Nucleus accumbens (tissue), 56 donors: ENCODE data around the gene ZFP69.
A peak's percentile ranks its signal among the peaks of the same experiment; 100 is the strongest.
"Not testable (repeated sequence)": the region's sequence is repeated elsewhere in the genome, so short reads cannot be mapped to it uniquely, and the experiment has no call there.

Experiments used
- DNase-seq, 56 donors: peaks; one replicate each; lab custom pipeline; 2025; lab: John Stamatoyannopoulos, UW

The ZFP69 gene

GRCh38 chr1:40476924-40477677 is at the start of gene ZFP69:
TSS of gene ZFP69 (plus strand) at chr1:40477290. CDS start at chr1:40479362, 2,072 bp downstream.
- peak in 43 of 56 donors; percentile 8 to 75 (median 41) for DNase-seq

GRCh38 chr1:40431385-40431784 is 45.7 kb upstream of the ZFP69 start:
- DNase-seq = no peak

GRCh38 chr1:40432644-40433390 is 44.3 kb upstream of the ZFP69 start:
- no peak for DNase-seq

- no peak for DNase-seq
These were observed 41.6 kb upstream of the ZFP69 start for GRCh38 chr1:40435471-40435870.

- DNase-seq = no peak
These were observed 41.2 kb upstream of the ZFP69 start for GRCh38 chr1:40435876-40436275.

GRCh38 chr1:40438391-40439015 is 38.6 kb upstream of the ZFP69 start:
- peak in 8 of 56 donors; percentile 1 to 37 (median 6) for DNase-seq

GRCh38 chr1:40439247-40439646 is 37.8 kb upstream of the ZFP69 start:
- no peak for DNase-seq

- DNase-seq = peak; percentile 21 to 92 (median 83)
These were observed 27.2 kb upstream of the ZFP69 start, which contains the start of gene ZFP69B for GRCh38 chr1:40449684-40450494. TSS of gene ZFP69B (plus strand) at chr1:40450476. CDS start at chr1:40450962, 486 bp downstream.

GRCh38 chr1:40450495-40451237 is 26.4 kb upstream of the ZFP69 start:
- DNase-seq = peak in 41 of 56 donors; percentile 3 to 78 (median 43)

- no peak for DNase-seq
These were observed 25.9 kb upstream of the ZFP69 start for GRCh38 chr1:40451238-40451585.

GRCh38 chr1:40454873-40455272 is 22.2 kb upstream of the ZFP69 start:
- no peak for DNase-seq

- no peak for DNase-seq
These were observed 14.0 kb upstream of the ZFP69 start for GRCh38 chr1:40462956-40463590.

GRCh38 chr1:40469327-40469726 is 7.8 kb upstream of the ZFP69 start:
- no peak for DNase-seq

- DNase-seq = no peak
These were observed 1.8 kb upstream of the ZFP69 start for GRCh38 chr1:40475268-40475667.

- peak in 19 of 56 donors; percentile 8 to 40 (median 19) for DNase-seq
These were observed 576 bp downstream of the ZFP69 start for GRCh38 chr1:40477678-40478053.

- DNase-seq = peak in 4 of 56 donors; percentile 3 to 37 (median 10)
These were observed 1.2 kb downstream of the ZFP69 start for GRCh38 chr1:40478276-40478675.

GRCh38 chr1:40479156-40479555 is 2.1 kb downstream of the ZFP69 start:
- no peak for DNase-seq

GRCh38 chr1:40495315-40495903 is 18.3 kb downstream of the ZFP69 start:
- no peak for DNase-seq

GRCh38 chr1:40502651-40503050 is 25.6 kb downstream of the ZFP69 start:
- not testable (repeated sequence) for DNase-seq
